Gastrocnemius medialis (tissue), 4 donors: Measurements from ENCODE around the gene CRKL.

ENCODE experiments used
- CTCF ChIP-seq, 5 experiments: fragments of 450-650 bp in 3 of 5; fragments of 200-600 bp in 2 of 5; sonication (generic) in 2 of 5; IDR thresholded peaks in 4 of 5; conservative IDR thresholded peaks in 1 of 5; 1 replicate in 4 of 5; 2 replicates in 1 of 5; pipeline ENCODE4 v1.5.1; 2016 to 2019; ENCODE audit warnings: antibody characterized with exemption in 5 of 5, mild to moderate bottlenecking in 3 of 5, moderate library complexity in 3 of 5
- POLR2A ChIP-seq, 2 donors: fragments of 450-650 bp; IDR thresholded peaks; one replicate each; pipeline ENCODE4 v1.6.1; 2017; ENCODE audit warnings: antibody characterized with exemption in 2 of 2, mild to moderate bottlenecking in 2 of 2, moderate library complexity in 2 of 2

DNA sequence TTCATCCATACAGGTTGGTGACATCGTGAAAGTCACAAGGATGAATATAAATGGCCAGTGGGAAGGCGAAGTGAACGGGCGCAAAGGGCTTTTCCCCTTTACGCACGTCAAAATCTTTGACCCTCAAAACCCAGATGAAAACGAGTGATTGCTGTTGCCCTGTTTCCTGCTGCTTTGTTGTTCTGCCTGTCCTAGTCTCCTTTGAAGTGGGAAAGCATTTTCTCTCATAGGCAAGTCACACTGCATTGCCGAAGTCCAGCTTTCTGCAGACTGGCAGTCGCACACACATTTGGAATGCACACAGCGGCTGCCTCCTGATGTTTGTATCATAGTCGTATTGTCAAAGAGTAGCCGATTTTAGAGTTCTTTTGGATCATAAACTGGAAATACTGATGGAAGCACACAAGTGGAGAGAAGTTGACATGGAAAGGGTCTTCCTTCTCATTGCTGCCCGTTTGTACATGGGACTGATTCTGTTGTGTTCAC lies 32.5 kb downstream of the CRKL start:
- TF ChIP-seq CTCF (IDR thresholded peaks at IDR 0.05 in 4 of 5, conservative IDR thresholded peaks at IDR 0.05 in 1 of 5) (no peak), POLR2A (IDR thresholded peaks at IDR 0.05) (no peak)
